ENCODE data around the gene RPP40. TPM values are rescaled to one million over a fixed set of nuclear protein-coding genes. Genes with fewer than 3 reads are reported as not detected.

Gene RPP40
- total and polyA plus RNA-seq, 2 of the 8 experiments (the other 6 are each of a cell fraction or from before 2014, with no cell fraction given), result 7.0 to 15.7 TPM

DNA sequence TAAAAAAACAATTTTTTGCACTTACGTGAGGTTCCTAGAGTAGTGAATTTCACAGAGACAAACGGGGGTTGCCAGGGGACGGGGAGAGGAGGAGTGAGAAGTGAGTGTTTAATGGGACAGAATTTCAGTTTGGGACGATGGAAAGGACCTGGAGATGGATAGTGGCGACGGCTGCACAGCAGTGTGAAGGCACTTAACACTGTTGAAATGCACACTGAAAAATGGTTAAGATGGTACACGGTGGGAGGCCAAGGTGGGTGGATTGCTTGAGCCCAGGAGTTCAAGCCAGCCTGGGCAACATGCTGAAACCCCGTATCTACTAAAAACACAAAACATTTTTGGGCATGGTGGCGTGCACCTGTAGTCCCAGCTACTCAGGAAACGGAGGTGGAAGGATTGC lies 31.4 kb downstream of the RPP40 start:
- H3K4me1 ChIP-seq (replicated peaks in 1 of 4; ENCODE audit: control insufficient read depth in 3 of 4, insufficient read depth in 4 of 4, low read length in 3 of 4), result peaks cover 4 to 8% (median 6%) of the 10 kb centered on the region in 4 experiments
- H2BK12ac ChIP-seq (ENCODE audit: low read depth, low read length), result no peak overlapping the region
- H3K4me3 ChIP-seq (ENCODE audit: extremely low read depth in 1 of 4, insufficient read depth in 2 of 4, low read depth in 3 of 4, low read length in 4 of 4), result no peak overlapping the region
- TF ChIP-seq HDAC6 (IDR thresholded peaks at IDR 0.05; ENCODE audit: low read depth, low read length) (no peak), SAP30 (IDR thresholded peaks at IDR 0.05; ENCODE audit: insufficient read depth, insufficient replicate concordance, low read length) (no peak)
- FAIRE-seq (no peak), DNase-seq (ENCODE audit: low read depth in 1 of 2, low spot score in 2 of 2) (no peak)
- H3K79me2 ChIP-seq (ENCODE audit: control insufficient read depth in 1 of 2, insufficient read depth in 2 of 2, low read length in 2 of 2), result no peaks in the 10 kb centered on the region
- ChIA-PET POLR2A (ENCODE audit: partially characterized antibody) (interaction anchor here (2.6 kb wide), 1 partner anchor 8 kb away, joined by 9 read pairs; no protein-coding TSS in a partner anchor), CTCF (ENCODE audit: partially characterized antibody) (interaction anchor here (1.1 kb wide), 1 partner anchor 286 kb away, joined by 3 read pairs; no protein-coding TSS in a partner anchor)
- H4K91ac ChIP-seq (replicated peaks; ENCODE audit: insufficient read length, low read length), result no peak overlapping the region
- H3K14ac ChIP-seq (ENCODE audit: insufficient read length), result no peak overlapping the region
- no peak overlapping the region for H3K23ac ChIP-seq (ENCODE audit: insufficient read length)
- no peak overlapping the region for H3K56ac ChIP-seq (replicated peaks; ENCODE audit: insufficient read length, low read depth, low read length)
- H2BK20ac ChIP-seq (ENCODE audit: low read length), result no peak overlapping the region
- H2BK5ac ChIP-seq (ENCODE audit: low read depth, low read length), result no peak overlapping the region
- H3K27me3 ChIP-seq (replicated peaks in 1 of 4; ENCODE audit: control insufficient read depth in 3 of 4, extremely low read depth in 1 of 4, insufficient read depth in 3 of 4, low read length in 3 of 4), result no peaks in the 10 kb centered on the region
- no peaks in the 10 kb centered on the region for H3K79me1 ChIP-seq (ENCODE audit: low read depth, low read length)
- 84% methylated on average over 10 of the region's 10 CpGs; no CpG with 5 or more reads in 1 of the 2 experiments for WGBS, 2 experiments (ENCODE audit: extremely low coverage in 1 of 2, insufficient coverage in 1 of 2, insufficient read length in 1 of 2, insufficient replicate concordance in 2 of 2, low coverage in 1 of 2, low lambda C conversion rate in 2 of 2, missing lambda C conversion rate in 1 of 2)
- H2AK5ac ChIP-seq (ENCODE audit: low read depth, low read length), result no peak overlapping the region
- no peak overlapping the region for H3K9ac ChIP-seq (replicated peaks in 1 of 4; ENCODE audit: extremely low read depth in 1 of 4, low read depth in 3 of 4, low read length in 3 of 4)
- no peak overlapping the region for H3K27ac ChIP-seq (ENCODE audit: low read depth, low read length)
- H2AFZ ChIP-seq (ENCODE audit: low read length), result no peak overlapping the region
- H2BK15ac ChIP-seq (ENCODE audit: low read length), result no peak overlapping the region
- H2BK120ac ChIP-seq (replicated peaks; ENCODE audit: low read depth, low read length), result no peak overlapping the region
- H3K4me2 ChIP-seq (ENCODE audit: insufficient read depth in 1 of 2, low read depth in 2 of 2, low read length in 2 of 2), result no peak overlapping the region
- H3K23me2 ChIP-seq (ENCODE audit: low read depth, low read length), result no peaks in the 10 kb centered on the region
- H4K5ac ChIP-seq (ENCODE audit: insufficient read length, low read depth, low read length), result no peak overlapping the region
- H3K9me3 ChIP-seq (ENCODE audit: insufficient read depth in 2 of 2, low read depth in 1 of 2, low read length in 1 of 2), result no peaks in the 10 kb centered on the region; a peak in 1 of 4 replicates
- no peaks in the 10 kb centered on the region for H4K20me1 ChIP-seq (replicated peaks in 1 of 2; ENCODE audit: control insufficient read depth in 1 of 2, insufficient read depth in 2 of 2, low read length in 2 of 2)
- no peaks in the 10 kb centered on the region for H3K36me3 ChIP-seq (ENCODE audit: control insufficient read depth in 2 of 4, insufficient read depth in 4 of 4, low read length in 3 of 4)
- no peak overlapping the region for H3K18ac ChIP-seq (ENCODE audit: extremely low read depth, low read length)
- peak overlapping the region; percentile 21 for H3K4ac ChIP-seq (replicated peaks; ENCODE audit: insufficient read length, low read depth, low read length)
- H4K8ac ChIP-seq (ENCODE audit: extremely low read depth, insufficient read depth, low read length), result no peak overlapping the region
